Smooth muscle cell (in vitro differentiated cells): ENCODE data around the gene INPP5A. TPM values are rescaled to one million over a fixed set of nuclear protein-coding genes. Genes with fewer than 3 reads are reported as not detected.

Experiments used
- DNase-seq: peaks from one replicate; lab custom pipeline; 2025; ENCODE audit not compliant: unreplicated experiment; lab: John Stamatoyannopoulos, UW
- H2AFZ ChIP-seq: fragments of 200-600 bp; sonication (generic); 2 replicates; pipeline ENCODE4 v1.6.0; 2016; ENCODE audit warnings: antibody characterized with exemption, low read depth, mild to moderate bottlenecking
- H3F3A ChIP-seq: fragments of 200-600 bp; sonication (generic); 2 replicates; pipeline ENCODE4 v1.6.0; 2017; ENCODE audit warnings: antibody characterized with exemption, low read depth
- H3K27ac ChIP-seq: fragments of 200-600 bp; sonication (generic); 2 replicates; pipeline ENCODE4 v1.5.1; 2016; ENCODE audit warnings: low read depth, mild to moderate bottlenecking
- H3K27me3 ChIP-seq: fragments of 200-600 bp; sonication (generic); 2 replicates; pipeline ENCODE4 v1.6.1; 2016; ENCODE audit warnings: low read depth, mild to moderate bottlenecking
- H3K36me3 ChIP-seq: fragments of 200-600 bp; sonication (generic); 2 replicates; pipeline ENCODE4 v1.5.1; 2016; ENCODE audit warnings: low read depth
- H3K4me1 ChIP-seq: fragments of 200-600 bp; sonication (generic); 2 replicates; pipeline ENCODE4 v1.5.1; 2016; ENCODE audit warnings: low read depth
- H3K4me2 ChIP-seq: fragments of 200-600 bp; sonication (generic); 2 replicates; pipeline ENCODE4 v1.6.0; 2016; ENCODE audit warnings: mild to moderate bottlenecking
- H3K4me3 ChIP-seq: fragments of 200-600 bp; sonication (generic); 2 replicates; pipeline ENCODE4 v1.5.1; 2016; ENCODE audit warnings: mild to moderate bottlenecking
- H3K79me2 ChIP-seq: fragments of 200-600 bp; sonication (generic); 2 replicates; pipeline ENCODE4 v1.6.0; 2016; ENCODE audit warnings: low read depth, mild to moderate bottlenecking
- H3K9ac ChIP-seq: fragments of 200-600 bp; sonication (generic); 2 replicates; pipeline ENCODE4 v1.6.0; 2016; ENCODE audit warnings: low read depth
- H3K9me3 ChIP-seq: fragments of 200-600 bp; sonication (generic); replicated peaks from 2 replicates; pipeline ENCODE4 v1.5.1; 2016; ENCODE audit warnings: low read depth
- H4K20me1 ChIP-seq: fragments of 200-600 bp; sonication (generic); 2 replicates; pipeline ENCODE4 v1.6.0; 2016; ENCODE audit warnings: low read depth
- CTCF ChIP-seq: fragments of 200-600 bp; sonication (generic); IDR thresholded peaks from 2 replicates; pipeline ENCODE4 v1.5.1; 2017; ENCODE audit warnings: borderline replicate concordance, mild to moderate bottlenecking, antibody characterized with exemption; ENCODE audit not compliant: insufficient read depth, poor library complexity, severe bottlenecking
- WGBS: methylation state at CpG from one replicate; pipeline ENCODE4 v1.1.7; 2016; ENCODE audit warnings: low lambda C conversion rate; 5-methylcytosine and 5-hydroxymethylcytosine counted together
- polyA plus RNA-seq: library from polyadenylated mRNA; unstranded; fragments of >200 nt; fragmentation: Nextera tagmentation; extraction: Ambion mirVana; gene quantifications from 2 replicates; pipeline ENCODE4 v1.2.1, GENCODE V29; 2016
- total RNA-seq: library from RNA; depleted of rRNA; stranded (reverse); fragments of >200 nt; gene quantifications from 2 replicates; pipeline ENCODE4 v1.2.3, GENCODE V29; 2014

INPP5A gene
- total and polyA plus RNA-seq, 2 experiments from 2014 or later = 48.0 to 55.9 TPM

- DNase-seq = no peak
- H4K20me1 ChIP-seq = peaks cover 100% of the 10 kb centered on the region
- H3K79me2 ChIP-seq = no peaks in the 10 kb centered on the region
- no peak overlapping the region for H3K4me2 ChIP-seq
- H2AFZ ChIP-seq = no peak overlapping the region
- H3K9me3 ChIP-seq = no peaks in the 10 kb centered on the region
- H3K27ac ChIP-seq = no peak overlapping the region
- no peak overlapping the region for H3K4me3 ChIP-seq
- no peak for TF ChIP-seq CTCF
- WGBS = 97% methylated on average over 22 of the region's 22 CpGs
- no peaks in the 10 kb centered on the region for H3K4me1 ChIP-seq
- H3K27me3 ChIP-seq = no peaks in the 10 kb centered on the region
- no peak overlapping the region for H3K9ac ChIP-seq
- H3F3A ChIP-seq = no peaks in the 10 kb centered on the region
- H3K36me3 ChIP-seq = no peaks in the 10 kb centered on the region
Observed at GRCh38 chr10:132613566-132614348, 76.2 kb downstream of the INPP5A start.

GRCh38 chr10:132614431-132615340 lies 77.1 kb downstream of the INPP5A start:
- 97% methylated on average over 29 of the region's 32 CpGs for WGBS
- Histone ChIP-seq H3F3A (no peaks in the 10 kb centered on the region), H3K4me2 (no peak overlapping the region), H3K4me3 (no peak overlapping the region), H3K9ac (no peak overlapping the region), H4K20me1 (peaks cover 100% of the 10 kb centered on the region), H3K79me2 (no peaks in the 10 kb centered on the region), H3K4me1 (no peaks in the 10 kb centered on the region), H2AFZ (no peak overlapping the region), H3K27ac (no peak overlapping the region), H3K9me3 (no peaks in the 10 kb centered on the region), H3K36me3 (no peaks in the 10 kb centered on the region), H3K27me3 (no peaks in the 10 kb centered on the region)
- no peak for DNase-seq
- no peak for TF ChIP-seq CTCF

- peaks cover 99% of the 10 kb centered on the region for H4K20me1 ChIP-seq
- no peak overlapping the region for H3K27ac ChIP-seq
- no peak overlapping the region for H2AFZ ChIP-seq
- H3K4me3 ChIP-seq = no peak overlapping the region
- no peak for TF ChIP-seq CTCF
- H3F3A ChIP-seq = no peaks in the 10 kb centered on the region
- no peaks in the 10 kb centered on the region for H3K27me3 ChIP-seq
- no peak for DNase-seq
- H3K4me1 ChIP-seq = no peaks in the 10 kb centered on the region
- H3K36me3 ChIP-seq = peaks cover 4% of the 10 kb centered on the region
- no peaks in the 10 kb centered on the region for H3K9me3 ChIP-seq
- no peaks in the 10 kb centered on the region for H3K79me2 ChIP-seq
- no peak overlapping the region for H3K9ac ChIP-seq
- no peak overlapping the region for H3K4me2 ChIP-seq
- 96% methylated on average over 19 of the region's 22 CpGs for WGBS
Observed at GRCh38 chr10:132615341-132616169, 78.0 kb downstream of the INPP5A start.
